IPS-20b (cell line): ENCODE measurements around the gene DFFB.

Experiments
- H3K27ac ChIP-seq: one replicate; pipeline ENCODE4 v1.5.1; 2013; ENCODE audit warnings: low read length
- H3K27me3 ChIP-seq: 2 replicates; pipeline ENCODE4 v1.6.1; 2013; ENCODE audit warnings: mild to moderate bottlenecking, low read length, inconsistent platforms; ENCODE audit not compliant: insufficient read depth
- H3K36me3 ChIP-seq: 2 replicates; pipeline ENCODE4 v1.6.1; 2013; ENCODE audit warnings: low read depth, mild to moderate bottlenecking, inconsistent platforms, low read length, moderate library complexity; ENCODE audit not compliant: insufficient read depth
- H3K4me1 ChIP-seq: 2 replicates; pipeline ENCODE4 v1.6.1; 2013; ENCODE audit warnings: mild to moderate bottlenecking, control low read depth, inconsistent platforms, low read length, moderate library complexity; ENCODE audit not compliant: insufficient read depth
- H3K4me3 ChIP-seq: 2 replicates; pipeline ENCODE4 v1.5.1; 2013; ENCODE audit warnings: mild to moderate bottlenecking, low read length, inconsistent platforms
- H3K9ac ChIP-seq: 2 replicates; pipeline ENCODE4 v1.6.1; 2013; ENCODE audit warnings: low read depth, mild to moderate bottlenecking, inconsistent platforms, low read length, moderate library complexity
- H3K9me3 ChIP-seq: 2 replicates; pipeline ENCODE4 v1.6.1; 2013; ENCODE audit warnings: mild to moderate bottlenecking, low read depth, low read length, inconsistent platforms; ENCODE audit not compliant: insufficient read depth

Gene DFFB

GRCh38 chr1:3900150-3900968, 43.1 kb downstream of the DFFB start, which contains the start of gene C1orf174:
Gene C1orf174, minus strand, starts transcription at chr1:3900272. Its CDS starts 86 bp downstream, at chr1:3900186.
- H3K36me3 ChIP-seq, result peaks cover under 1% of the 10 kb centered on the region; the same call in 1 of the 2 replicates
- H3K4me1 ChIP-seq, result peaks cover 4% of the 10 kb centered on the region; the same call in 1 of the 2 replicates
- H3K27me3 ChIP-seq, result no peaks in the 10 kb centered on the region
- H3K4me3 ChIP-seq, result peak within 1 kb of the TSS; percentile 93
- no peaks in the 10 kb centered on the region for H3K9me3 ChIP-seq
- H3K9ac ChIP-seq, result peak within 1 kb of the TSS; percentile 95
- H3K27ac ChIP-seq, result peak within 1 kb of the TSS; percentile 92

GRCh38 chr1:3900969-3901529, 43.8 kb downstream of the DFFB start:
- Histone ChIP-seq H3K9me3 (no peaks in the 10 kb centered on the region), H3K27ac (peak overlapping the region; percentile 92), H3K27me3 (no peaks in the 10 kb centered on the region), H3K4me3 (peak overlapping the region; percentile 93), H3K36me3 (no peaks in the 10 kb centered on the region), H3K4me1 (peaks cover 4% of the 10 kb centered on the region; the same call in 1 of the 2 replicates), H3K9ac (peak overlapping the region; percentile 95; the same call in 1 of the 2 replicates)

GRCh38 chr1:3902111-3902511, 44.8 kb downstream of the DFFB start:
- peaks cover 4% of the 10 kb centered on the region; the same call in 1 of the 2 replicates for H3K4me1 ChIP-seq
- H3K4me3 ChIP-seq, result no peak overlapping the region
- no peaks in the 10 kb centered on the region for H3K36me3 ChIP-seq
- H3K9me3 ChIP-seq, result no peaks in the 10 kb centered on the region
- H3K27ac ChIP-seq, result no peak overlapping the region
- no peaks in the 10 kb centered on the region for H3K27me3 ChIP-seq
- no peak overlapping the region for H3K9ac ChIP-seq

GRCh38 chr1:3902571-3903091, 45.4 kb downstream of the DFFB start:
- Histone ChIP-seq H3K9ac (no peak overlapping the region), H3K4me3 (no peak overlapping the region), H3K9me3 (no peaks in the 10 kb centered on the region), H3K27me3 (no peaks in the 10 kb centered on the region), H3K4me1 (peaks cover 4% of the 10 kb centered on the region; the same call in 1 of the 2 replicates), H3K27ac (no peak overlapping the region), H3K36me3 (no peaks in the 10 kb centered on the region)

GRCh38 chr1:3903141-3904005, 46.1 kb downstream of the DFFB start:
- Histone ChIP-seq H3K4me1 (peaks cover 4% of the 10 kb centered on the region; the same call in 1 of the 2 replicates), H3K36me3 (no peaks in the 10 kb centered on the region), H3K4me3 (no peak overlapping the region), H3K9me3 (no peaks in the 10 kb centered on the region), H3K27me3 (no peaks in the 10 kb centered on the region), H3K9ac (no peak overlapping the region), H3K27ac (no peak overlapping the region)

GRCh38 chr1:3904006-3904842, 46.9 kb downstream of the DFFB start:
- no peak overlapping the region for H3K27ac ChIP-seq
- no peaks in the 10 kb centered on the region for H3K36me3 ChIP-seq
- H3K9me3 ChIP-seq, result no peaks in the 10 kb centered on the region
- H3K4me1 ChIP-seq, result no peaks in the 10 kb centered on the region; the same call in 1 of the 2 replicates
- no peaks in the 10 kb centered on the region for H3K27me3 ChIP-seq
- H3K9ac ChIP-seq, result no peak overlapping the region
- no peak overlapping the region for H3K4me3 ChIP-seq

GRCh38 chr1:3904843-3905185, 47.5 kb downstream of the DFFB start:
- Histone ChIP-seq H3K27ac (no peak overlapping the region), H3K9ac (no peak overlapping the region), H3K4me3 (no peak overlapping the region), H3K4me1 (no peaks in the 10 kb centered on the region; the same call in 1 of the 2 replicates), H3K27me3 (no peaks in the 10 kb centered on the region), H3K9me3 (no peaks in the 10 kb centered on the region), H3K36me3 (no peaks in the 10 kb centered on the region)

GRCh38 chr1:3905266-3905952, 48.1 kb downstream of the DFFB start:
- Histone ChIP-seq H3K9ac (no peak overlapping the region), H3K36me3 (no peaks in the 10 kb centered on the region), H3K4me1 (no peaks in the 10 kb centered on the region; the same call in 1 of the 2 replicates), H3K9me3 (no peaks in the 10 kb centered on the region), H3K4me3 (no peak overlapping the region), H3K27me3 (no peaks in the 10 kb centered on the region), H3K27ac (no peak overlapping the region)

GRCh38 chr1:3905953-3906671, 48.8 kb downstream of the DFFB start:
- Histone ChIP-seq H3K4me3 (no peak overlapping the region), H3K9ac (no peak overlapping the region), H3K4me1 (no peaks in the 10 kb centered on the region; the same call in 1 of the 2 replicates)

GRCh38 chr1:3906672-3907020, 49.4 kb downstream of the DFFB start:
- H3K27me3 ChIP-seq, result peaks cover 3% of the 10 kb centered on the region; the same call in 1 of the 2 replicates
- H3K9me3 ChIP-seq, result no peaks in the 10 kb centered on the region
- no peaks in the 10 kb centered on the region; the same call in 1 of the 2 replicates for H3K4me1 ChIP-seq
- no peak overlapping the region for H3K9ac ChIP-seq
- no peak overlapping the region for H3K4me3 ChIP-seq
- H3K27ac ChIP-seq, result no peak overlapping the region
- H3K36me3 ChIP-seq, result no peaks in the 10 kb centered on the region

More at GRCh38 chr1:3905953-3906671, 48.8 kb downstream of the DFFB start:
- Histone ChIP-seq H3K36me3 (no peaks in the 10 kb centered on the region), H3K27ac (no peak overlapping the region), H3K27me3 (no peaks in the 10 kb centered on the region), H3K9me3 (no peaks in the 10 kb centered on the region)
